Psoas muscle (tissue), 8 donors: ENCODE measurements around the gene IBTK. TPM values are rescaled to one million over a fixed set of nuclear protein-coding genes. Genes with fewer than 3 reads are reported as not detected.
"Not testable (repeated sequence)": the region's sequence is repeated elsewhere in the genome, so short reads cannot be mapped to it uniquely, and the experiment has no call there.

ENCODE experiments used
- ATAC-seq, 4 donors: fragments of 200-7000 bp; cut with Tn5 transposase; one replicate each; pipeline ENCODE4 v1.9.1; 2020; ENCODE audit warnings: moderate library complexity in 3 of 4, mild to moderate bottlenecking in 2 of 4
- DNase-seq, 2 donors: peaks; one replicate each; pipeline ENCODE4 v3.0.0-alpha.2; 2020
- H3K27ac ChIP-seq: fragments of 200-600 bp; one replicate; pipeline ENCODE4 v1.8.0; 2022
- H3K27me3 ChIP-seq, 3 donors: fragments of 200-600 bp in 1 of 3; one replicate each; pipeline versions ENCODE4 v1.6.1 to v1.8.0; 2013 to 2022; ENCODE audit warnings: low read length in 2 of 3, mild to moderate bottlenecking in 2 of 3, moderate library complexity in 1 of 3; ENCODE audit not compliant: insufficient read depth in 3 of 3
- H3K36me3 ChIP-seq, 2 donors: fragments of 200-600 bp in 1 of 2; one replicate each; pipeline versions ENCODE4 v1.6.1 to v1.8.0; 2013 to 2022; ENCODE audit warnings: low read depth in 1 of 2, mild to moderate bottlenecking in 1 of 2, moderate library complexity in 1 of 2; ENCODE audit not compliant: insufficient read depth in 1 of 2
- H3K4me1 ChIP-seq: fragments of 200-600 bp; one replicate; pipeline ENCODE4 v1.8.0; 2022
- H3K4me3 ChIP-seq: fragments of 200-600 bp; one replicate; pipeline ENCODE4 v1.8.0; 2022; ENCODE audit warnings: mild to moderate bottlenecking
- H3K9me3 ChIP-seq: fragments of 200-600 bp; one replicate; pipeline ENCODE4 v1.8.0; 2022
- WGBS, 3 donors: extraction: QIAGEN DNeasy Blood & Tissue Kit; methylation state at CpG; one replicate each; pipeline versions ENCODE4 v1.1.6 to v1.1.7; 2013; 5-methylcytosine and 5-hydroxymethylcytosine counted together
- intact Hi-C, 2 donors: fragments of 100-400 bp; cut with DNase I; formaldehyde crosslinking; loops; one replicate each; pipeline versions ENCODE4 v1.11.0 to v1.14.2; 2022
- polyA plus RNA-seq, 3 donors: library from polyadenylated mRNA; stranded (reverse); fragments of 200-250 nt; gene quantifications; one replicate each; pipeline ENCODE4 v1.2.3, GENCODE V29; 2013
- total RNA-seq, 4 donors: library from RNA; stranded (reverse); fragmentation: NEBNext Ultra II Directional in 2 of 4; extraction: Animal tissue kit (Norgen Biotek cat#: 25700) in 2 of 4; gene quantifications; one replicate each; pipeline versions ENCODE4 v1.2.1 to v1.2.4, GENCODE V29; 2021 to 2023
- TF ChIP-seq, protein P1 (sequence below): fragments of 200-600 bp; IDR thresholded peaks from one replicate; pipeline ENCODE4 v1.8.0; 2022; ENCODE audit warnings: antibody characterized with exemption
- donor health status: healthy with polysubstance abuse.
- donor health status: DM: no; HTN: no; CAD: no; lungs with moderate emphysema.
- donor health status: Bipolar disorder and iron deficiency.
- donor health status: healthy.
- donor health status: DM: yes; HTN: yes; CAD: no.
- donor health status: DM: no; HTN: no; CAD: no.
- donor health status: DM: no; HTN: no; CAD: no.
- donor health status: DM: yes; HTN: yes; CAD: no.

Gene IBTK
- total and polyA plus RNA-seq, 7 donors, result 23.8 to 42.8 (median 29.4) TPM

DNA sequence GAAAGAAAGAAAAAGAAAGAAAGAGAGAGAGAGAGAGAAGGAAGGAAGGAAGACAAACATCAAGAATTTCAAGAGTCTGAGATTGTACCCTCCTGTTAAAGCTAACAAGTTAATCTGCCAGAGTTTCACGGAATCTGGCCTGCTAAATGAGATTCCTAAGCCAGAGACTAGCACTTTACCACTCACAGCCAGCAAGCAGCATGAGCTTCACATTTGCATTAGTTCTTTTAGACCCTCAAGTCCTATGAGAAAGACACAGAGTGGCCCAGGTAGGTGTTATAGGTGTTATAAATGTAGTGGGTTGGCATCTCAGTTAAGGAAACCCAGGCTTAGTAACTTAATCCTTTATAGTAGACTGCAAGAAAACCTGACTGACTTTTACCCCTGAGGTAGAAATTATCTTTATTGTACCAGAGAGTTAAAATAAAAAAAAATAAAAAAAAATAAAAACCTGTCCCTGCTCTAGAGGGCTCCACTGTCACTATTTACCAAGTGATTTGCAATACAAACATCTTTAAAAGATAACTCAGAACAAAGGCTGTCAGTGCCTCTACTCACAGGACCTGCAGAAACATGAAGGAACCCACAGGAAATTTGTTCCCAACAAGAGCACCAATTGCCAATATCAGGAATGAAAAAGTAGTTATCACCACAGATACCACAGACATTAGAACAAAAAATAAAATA lies 9.7 kb upstream of the IBTK start:
- Histone ChIP-seq H3K9me3 (no peaks in the 10 kb centered on the region), H3K27ac (no peak overlapping the region), H3K4me1 (no peaks in the 10 kb centered on the region), H3K4me3 (no peak overlapping the region), H3K36me3 (no peaks in the 10 kb centered on the region), H3K27me3 (no peaks in the 10 kb centered on the region)
- DNase-seq (no peak), ATAC-seq (no peak)
- WGBS, 3 donors, result 45 to 71% (median 68%) methylated on average over 1 of the region's 1 CpG
- intact Hi-C loops, result no loop called here
- TF ChIP-seq, protein P1, sequence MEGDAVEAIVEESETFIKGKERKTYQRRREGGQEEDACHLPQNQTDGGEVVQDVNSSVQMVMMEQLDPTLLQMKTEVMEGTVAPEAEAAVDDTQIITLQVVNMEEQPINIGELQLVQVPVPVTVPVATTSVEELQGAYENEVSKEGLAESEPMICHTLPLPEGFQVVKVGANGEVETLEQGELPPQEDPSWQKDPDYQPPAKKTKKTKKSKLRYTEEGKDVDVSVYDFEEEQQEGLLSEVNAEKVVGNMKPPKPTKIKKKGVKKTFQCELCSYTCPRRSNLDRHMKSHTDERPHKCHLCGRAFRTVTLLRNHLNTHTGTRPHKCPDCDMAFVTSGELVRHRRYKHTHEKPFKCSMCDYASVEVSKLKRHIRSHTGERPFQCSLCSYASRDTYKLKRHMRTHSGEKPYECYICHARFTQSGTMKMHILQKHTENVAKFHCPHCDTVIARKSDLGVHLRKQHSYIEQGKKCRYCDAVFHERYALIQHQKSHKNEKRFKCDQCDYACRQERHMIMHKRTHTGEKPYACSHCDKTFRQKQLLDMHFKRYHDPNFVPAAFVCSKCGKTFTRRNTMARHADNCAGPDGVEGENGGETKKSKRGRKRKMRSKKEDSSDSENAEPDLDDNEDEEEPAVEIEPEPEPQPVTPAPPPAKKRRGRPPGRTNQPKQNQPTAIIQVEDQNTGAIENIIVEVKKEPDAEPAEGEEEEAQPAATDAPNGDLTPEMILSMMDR, result no peak

DNA sequence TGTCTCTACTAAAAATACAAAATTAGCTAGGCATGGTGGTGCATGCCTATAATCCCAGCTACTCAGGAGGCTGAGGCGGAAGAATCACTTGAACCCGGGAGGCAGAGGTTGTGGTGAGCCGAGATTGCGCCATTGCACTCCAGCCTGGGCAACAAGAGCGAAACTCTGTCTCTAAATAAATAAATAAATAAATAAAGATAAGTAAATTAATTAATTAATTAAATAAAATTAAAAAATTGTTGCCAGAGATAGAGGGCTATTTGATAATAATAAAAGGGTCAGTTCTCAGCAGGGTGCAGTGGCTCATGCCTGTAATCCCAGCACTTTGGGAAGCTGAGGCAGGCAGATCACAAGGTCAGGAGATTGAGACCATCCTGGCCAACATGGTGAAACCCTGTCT lies 7.2 kb upstream of the IBTK start:
- intact Hi-C loops, result loop anchor here (5.0 kb wide), 1 partner anchor 803 kb away; no protein-coding TSS in a partner anchor
- not testable (repeated sequence) for H3K4me1 ChIP-seq, H3K27me3 ChIP-seq, H3K9me3 ChIP-seq, H3K4me3 ChIP-seq, DNase-seq, ATAC-seq, H3K27ac ChIP-seq, H3K36me3 ChIP-seq
- 95 to 97% (median 96%) methylated on average over 5 of the region's 5 CpGs for WGBS, 3 donors

DNA sequence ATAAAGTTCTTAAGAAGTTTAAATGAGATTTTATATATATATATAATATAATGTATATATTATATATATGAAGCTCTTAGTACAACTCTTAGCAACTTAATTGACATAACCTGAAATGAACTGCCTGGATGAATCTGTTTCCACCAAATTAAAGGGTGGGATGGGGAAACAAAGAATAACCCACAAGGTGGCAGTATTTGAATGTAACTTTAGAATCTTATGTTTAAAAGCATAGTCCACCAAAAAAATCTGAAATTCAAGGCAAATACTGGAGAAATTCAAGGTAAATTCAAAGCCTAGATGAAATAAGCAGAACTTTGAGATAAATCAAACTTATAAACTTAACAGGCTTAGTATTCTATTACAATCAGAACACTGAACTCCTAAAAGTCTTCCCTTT lies 4.4 kb upstream of the IBTK start:
- TF ChIP-seq, protein P1, result peak; percentile 34
- intact Hi-C loops, result loop anchor here (5.0 kb wide), 1 partner anchor 805 kb away; no protein-coding TSS in a partner anchor
- Histone ChIP-seq H3K9me3 (no peaks in the 10 kb centered on the region), H3K4me1 (no peaks in the 10 kb centered on the region), H3K27me3 (no peaks in the 10 kb centered on the region), H3K36me3 (no peaks in the 10 kb centered on the region), H3K4me3 (no peak overlapping the region), H3K27ac (no peak overlapping the region)
- no peak for ATAC-seq
- DNase-seq, result no peak

DNA sequence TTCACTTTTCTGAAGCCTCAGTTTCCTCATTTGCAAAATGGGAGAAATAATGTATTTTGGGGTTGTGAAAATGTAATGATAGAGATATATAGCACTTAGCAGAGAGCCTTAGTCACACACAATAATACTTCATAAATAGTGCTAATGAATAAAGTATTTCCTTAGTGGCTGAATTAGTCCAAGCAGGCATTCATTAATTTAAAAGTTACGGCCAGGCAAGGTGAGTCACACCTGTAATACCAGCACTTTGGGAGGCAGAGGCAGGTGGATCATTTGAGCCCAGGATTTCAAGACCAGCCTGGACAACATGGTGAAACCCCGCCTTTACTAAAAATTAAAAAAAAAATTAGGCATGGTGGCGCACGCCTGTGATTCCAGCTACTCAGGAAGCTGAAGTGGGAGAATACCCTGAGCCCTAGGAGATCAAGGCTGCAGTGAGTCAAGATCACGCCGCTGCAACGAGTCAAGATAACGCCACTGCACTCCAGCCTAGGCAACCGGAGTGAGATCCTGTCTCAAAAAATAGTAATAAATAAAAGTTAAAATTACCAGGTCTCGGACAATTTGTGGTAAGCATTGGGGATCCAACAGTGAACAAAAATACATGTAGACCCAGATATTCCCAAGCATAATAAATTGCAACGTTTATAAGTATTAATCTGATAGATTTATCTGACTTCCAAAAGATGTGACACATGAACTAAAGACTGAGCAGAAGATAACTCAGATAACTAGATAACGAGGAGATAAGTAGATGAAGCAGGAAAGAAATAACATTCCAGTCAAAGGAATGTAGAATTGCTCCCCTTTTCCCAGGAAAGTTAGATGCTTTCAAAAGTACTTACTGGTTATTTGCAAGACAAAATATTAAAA lies 2.1 kb upstream of the IBTK start:
- Histone ChIP-seq H3K9me3 (no peaks in the 10 kb centered on the region), H3K36me3 (peaks cover 0 to 3% of the 10 kb centered on the region in 2 donors), H3K4me3 (no peak overlapping the region), H3K27ac (no peak overlapping the region), H3K27me3 (no peaks in the 10 kb centered on the region), H3K4me1 (peaks cover 21% of the 10 kb centered on the region)
- intact Hi-C loops, result loop anchor here (5.0 kb wide), 1 partner anchor 808 kb away; no protein-coding TSS in a partner anchor
- DNase-seq (no peak), ATAC-seq (no peak)
- WGBS, 3 donors, result 94% methylated on average over 12 of the region's 12 CpGs
- TF ChIP-seq, protein P1, result no peak

DNA sequence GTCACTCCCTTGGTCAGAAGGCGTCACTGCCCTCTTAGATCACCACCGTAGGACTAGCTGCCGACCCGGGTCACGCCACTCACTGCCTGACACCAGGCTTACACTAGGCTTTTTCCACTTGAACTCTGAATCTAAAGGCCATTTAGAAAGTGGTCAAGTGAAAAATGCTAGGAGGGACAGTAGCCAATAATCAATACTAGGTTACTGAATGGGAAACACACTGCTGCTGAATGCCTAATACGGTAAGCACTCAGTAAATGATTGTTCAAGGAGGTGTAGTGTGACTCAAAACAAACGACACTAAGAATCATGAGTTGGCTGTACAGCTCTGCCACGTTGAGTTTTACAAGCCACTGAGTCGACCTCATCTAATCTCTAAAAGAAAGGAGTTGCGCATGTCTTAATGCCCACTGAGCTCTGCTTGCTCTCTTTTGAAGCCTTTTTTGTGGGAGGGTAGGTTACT lies 760 bp upstream of the IBTK start:
- peak; percentile 42 to 57 (median 50) for ATAC-seq
- no peak for DNase-seq
- intact Hi-C loops, result no loop called here

More for the DNA sequence above, 760 bp upstream of the IBTK start:
- Histone ChIP-seq H3K4me1 (peaks cover 32% of the 10 kb centered on the region), H3K27ac (peak overlapping the region; percentile 96), H3K36me3 (peaks cover 0 to 3% of the 10 kb centered on the region in 2 donors), H3K27me3 (no peaks in the 10 kb centered on the region), H3K4me3 (peak overlapping the region; percentile 95), H3K9me3 (no peaks in the 10 kb centered on the region)
- TF ChIP-seq, protein P1, result no peak
- 28 to 30% (median 29%) methylated on average over 10 of the region's 10 CpGs for WGBS, 3 donors
